Endothelial cell of umbilical vein (primary cell): ENCODE data around the gene OR52K1. TPM values are rescaled to one million over a fixed set of nuclear protein-coding genes. Genes with fewer than 3 reads are reported as not detected.

Experiments used
- BruUV-seq: library from RNA; stranded (reverse); fragments of 400-500 nt; replicated peaks from 2 replicates; lab custom pipeline; 2021; lab: Mats Ljungman, UMichigan
- CTCF ChIA-PET: fragments of 300-600, 350-600 bp; sonication (Branson Sonifier 250); formaldehyde crosslinking; loops from one replicate; lab custom pipeline; 2021; ENCODE audit warnings: antibody characterized with exemption, inconsistent platforms; lab: Charles Lee
- POLR2A ChIA-PET: fragments of 300-600, 350-600 bp; sonication (Branson Sonifier 250); formaldehyde crosslinking; loops from one replicate; lab custom pipeline; 2021; ENCODE audit warnings: antibody characterized with exemption, inconsistent platforms; lab: Charles Lee
- DNase-seq: peaks from one replicate; pipeline ENCODE4 v3.0.0-alpha.2; 2011; ENCODE audit warnings: low read depth, low spot score
- FAIRE-seq: peaks from 2 replicates; lab custom pipeline; 2011; peaks lifted over from hg19 to GRCh38; lab: Jason Lieb, UNC
- H2AFZ ChIP-seq: 2 replicates; pipeline ENCODE4 v1.6.0; 2012; ENCODE audit warnings: low read depth, low read length, control low read depth, inconsistent platforms
- H3K27ac ChIP-seq: 2 replicates; pipeline ENCODE4 v1.5.1; 2011; ENCODE audit warnings: low read depth, mild to moderate bottlenecking, control low read depth, low read length, moderate library complexity; ENCODE audit not compliant: insufficient read depth
- H3K27me3 ChIP-seq, 2 experiments: 2 replicates each; pipeline versions ENCODE4 v1.6.0 to v1.6.1; 2011; ENCODE audit warnings: low read length in 2 of 2, mixed read lengths in 1 of 2; ENCODE audit not compliant: control insufficient read depth in 2 of 2, insufficient read depth in 2 of 2
- H3K36me3 ChIP-seq, 2 experiments: 2 replicates in 1 of 2; 3 replicates in 1 of 2; pipeline ENCODE4 v1.5.1; 2011; ENCODE audit warnings: low read length in 2 of 2, mild to moderate bottlenecking in 1 of 2, moderate library complexity in 1 of 2; ENCODE audit not compliant: control insufficient read depth in 2 of 2, insufficient read depth in 2 of 2; ENCODE audit errors: extremely low read depth in 1 of 2
- H3K4me1 ChIP-seq: 3 replicates; pipeline ENCODE4 v1.5.1; 2011; ENCODE audit warnings: mild to moderate bottlenecking, low read length; ENCODE audit not compliant: control insufficient read depth, insufficient read depth; ENCODE audit errors: extremely low read depth
- H3K4me2 ChIP-seq: 2 replicates; pipeline ENCODE4 v1.6.1; 2011; ENCODE audit warnings: low read length, control low read depth, mixed read lengths; ENCODE audit not compliant: insufficient read depth
- H3K4me3 ChIP-seq, 3 experiments: fragments of 200-600 bp in 1 of 3; sonication (generic), shearing (Covaris generic) in 1 of 3; replicated peaks in 1 of 3; 2 replicates each; pipeline ENCODE4 v1.5.1; 2011 to 2016; ENCODE audit warnings: control low read depth in 3 of 3, low read length in 3 of 3, mild to moderate bottlenecking in 2 of 3, inconsistent platforms in 1 of 3, low read depth in 1 of 3, moderate library complexity in 1 of 3; ENCODE audit not compliant: insufficient read depth in 1 of 3
- H3K79me2 ChIP-seq: 2 replicates; pipeline ENCODE4 v1.6.0; 2012; ENCODE audit warnings: low read length, inconsistent platforms; ENCODE audit not compliant: control insufficient read depth, insufficient read depth
- H3K9ac ChIP-seq: replicated peaks from 2 replicates; pipeline ENCODE3; 2011; ENCODE audit warnings: low read length, control low read depth; ENCODE audit not compliant: insufficient read depth; ENCODE audit errors: extremely low read depth
- H3K9me1 ChIP-seq: replicated peaks from 3 replicates; pipeline ENCODE4 v1.6.0; 2011; ENCODE audit warnings: mild to moderate bottlenecking, low read length; ENCODE audit not compliant: control insufficient read depth, insufficient read depth; ENCODE audit errors: extremely low read depth
- H3K9me3 ChIP-seq: replicated peaks from 2 replicates; pipeline ENCODE4 v1.5.1; 2012; ENCODE audit warnings: low read length, inconsistent platforms; ENCODE audit not compliant: control insufficient read depth, insufficient read depth
- H4K20me1 ChIP-seq: replicated peaks from 2 replicates; pipeline ENCODE3; 2011; ENCODE audit warnings: mild to moderate bottlenecking, low read length; ENCODE audit not compliant: control insufficient read depth, insufficient read depth; ENCODE audit errors: extremely low read depth
- EZH2 ChIP-seq: IDR thresholded peaks from 2 replicates; pipeline ENCODE4 v1.6.1; 2012; ENCODE audit warnings: borderline replicate concordance, low read depth, mild to moderate bottlenecking, moderate library complexity, low read length, inconsistent platforms; ENCODE audit not compliant: severe bottlenecking
- FOS ChIP-seq: IDR thresholded peaks from 2 replicates; pipeline ENCODE4 v1.6.1; 2011; ENCODE audit warnings: mild to moderate bottlenecking, low read length, moderate library complexity, borderline replicate concordance; ENCODE audit not compliant: insufficient read depth
- GATA2 ChIP-seq: IDR thresholded peaks from 2 replicates; pipeline ENCODE4 v1.7.0; 2011; ENCODE audit warnings: low read depth, mild to moderate bottlenecking, moderate library complexity, mixed read lengths, low read length; ENCODE audit not compliant: insufficient read length, insufficient read depth
- JUN ChIP-seq: IDR thresholded peaks from 2 replicates; pipeline ENCODE4 v1.6.1; 2011; ENCODE audit warnings: borderline replicate concordance, low read depth; ENCODE audit not compliant: insufficient read length, insufficient read depth
- MYC ChIP-seq: IDR thresholded peaks from one replicate; pipeline ENCODE4 v1.6.1; 2011; ENCODE audit warnings: mild to moderate bottlenecking, low read depth, low read length
- POLR2A ChIP-seq: IDR thresholded peaks from 2 replicates; pipeline ENCODE4 v1.6.1; 2012; ENCODE audit warnings: low read depth, mild to moderate bottlenecking, control low read depth, low read length
- POLR2AphosphoS5 ChIP-seq: IDR thresholded peaks from 2 replicates; pipeline ENCODE4 v1.6.1; 2012; ENCODE audit warnings: low read depth, mild to moderate bottlenecking, control low read depth, low read length, moderate library complexity; ENCODE audit not compliant: insufficient read depth
- dilution Hi-C: fragments of 300-500 bp; cut with MboI; formaldehyde crosslinking; loops from one replicate; pipeline ENCODE4 v1.15.0; 2019; ENCODE audit warnings: low sequenced_read_pairs; ENCODE audit not compliant: extremely low pct_ligation_motif_present
- intact Hi-C: fragments of 100-400 bp; cut with micrococcal nuclease; formaldehyde crosslinking; loops from one replicate; pipeline ENCODE4 v1.10.0; 2022
- polyA plus RNA-seq, 4 experiments: library from polyadenylated mRNA; depleted of rRNA in 3 of 4; stranded (reverse) in 3 of 4; unstranded in 1 of 4; fragments of >200 nt; gene quantifications; 2 replicates each; pipeline versions ENCODE4 v1.2.1 to v1.2.3, GENCODE V29; 2011 to 2012; ENCODE audit warnings: missing spikeins in 1 of 4
- total RNA-seq: library from RNA; stranded (reverse); gene quantifications from 2 replicates; pipeline ENCODE4 v1.2.3, GENCODE V29; 2021
- TF ChIP-seq, protein P1 (sequence below): IDR thresholded peaks from 2 replicates; pipeline ENCODE4 v1.6.1; 2011; ENCODE audit not compliant: insufficient read depth, insufficient read length
- TF ChIP-seq, protein P2 (sequence below), 2 donors: IDR thresholded peaks; 1 replicate in 1 of 2; 2 replicates in 1 of 2; pipeline ENCODE4 v1.5.1; 2011; ENCODE audit warnings: low read length in 2 of 2, mild to moderate bottlenecking in 2 of 2, moderate library complexity in 2 of 2, control low read depth in 1 of 2, inconsistent platforms in 1 of 2, low read depth in 1 of 2; ENCODE audit not compliant: insufficient read depth in 1 of 2; ENCODE audit errors: extremely low read depth in 1 of 2

OR52K1 gene
- total and polyA plus RNA-seq, 2 donors (not counting 3 experiments of a cell fraction or from before 2014, with no cell fraction given): not detected

DNA sequence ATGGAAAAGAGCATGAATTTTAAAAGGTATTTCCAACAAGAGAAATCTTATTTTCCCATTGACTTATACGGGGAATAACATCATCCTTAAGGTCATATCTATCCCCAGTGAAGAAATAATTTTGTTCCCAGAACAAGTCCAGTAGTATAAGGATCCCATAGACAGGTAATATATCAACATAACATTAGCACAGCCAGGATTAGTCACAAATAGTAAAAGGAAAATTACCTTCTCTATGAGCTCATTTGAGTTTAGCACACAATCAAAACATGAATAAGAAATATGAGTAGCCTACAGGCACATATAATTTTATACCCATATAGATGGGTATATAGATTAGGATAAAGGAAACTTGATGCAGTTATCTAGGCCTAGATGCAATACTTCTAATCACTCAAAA is 2.8 kb upstream of the OR52K1 start:
- Histone ChIP-seq H3K9me1 (no peaks in the 10 kb centered on the region), H3K4me1 (peaks cover 21% of the 10 kb centered on the region), H3K9ac (no peak overlapping the region), H4K20me1 (no peaks in the 10 kb centered on the region), H3K36me3 (no peaks in the 10 kb centered on the region), H3K27me3 (no peaks in the 10 kb centered on the region), H3K9me3 (no peaks in the 10 kb centered on the region), H2AFZ (no peak overlapping the region), H3K27ac (no peak overlapping the region), H3K79me2 (no peaks in the 10 kb centered on the region), H3K4me2 (no peak overlapping the region), H3K4me3 (no peak overlapping the region)
- DNase-seq (no peak), FAIRE-seq (no peak)
- dilution Hi-C loops (no loop called here), intact Hi-C loops (loop anchor here (5.0 kb wide), 1 partner anchor 128 kb away; the partner anchor contains the start of gene TRIM68)
- TF ChIP-seq EZH2 (no peak), POLR2AphosphoS5 (no peak), FOS (no peak), POLR2A (no peak), GATA2 (no peak), MYC (no peak), JUN (no peak)
- TF ChIP-seq, protein P1, sequence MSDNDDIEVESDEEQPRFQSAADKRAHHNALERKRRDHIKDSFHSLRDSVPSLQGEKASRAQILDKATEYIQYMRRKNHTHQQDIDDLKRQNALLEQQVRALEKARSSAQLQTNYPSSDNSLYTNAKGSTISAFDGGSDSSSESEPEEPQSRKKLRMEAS: no peak
- TF ChIP-seq, protein P2, sequence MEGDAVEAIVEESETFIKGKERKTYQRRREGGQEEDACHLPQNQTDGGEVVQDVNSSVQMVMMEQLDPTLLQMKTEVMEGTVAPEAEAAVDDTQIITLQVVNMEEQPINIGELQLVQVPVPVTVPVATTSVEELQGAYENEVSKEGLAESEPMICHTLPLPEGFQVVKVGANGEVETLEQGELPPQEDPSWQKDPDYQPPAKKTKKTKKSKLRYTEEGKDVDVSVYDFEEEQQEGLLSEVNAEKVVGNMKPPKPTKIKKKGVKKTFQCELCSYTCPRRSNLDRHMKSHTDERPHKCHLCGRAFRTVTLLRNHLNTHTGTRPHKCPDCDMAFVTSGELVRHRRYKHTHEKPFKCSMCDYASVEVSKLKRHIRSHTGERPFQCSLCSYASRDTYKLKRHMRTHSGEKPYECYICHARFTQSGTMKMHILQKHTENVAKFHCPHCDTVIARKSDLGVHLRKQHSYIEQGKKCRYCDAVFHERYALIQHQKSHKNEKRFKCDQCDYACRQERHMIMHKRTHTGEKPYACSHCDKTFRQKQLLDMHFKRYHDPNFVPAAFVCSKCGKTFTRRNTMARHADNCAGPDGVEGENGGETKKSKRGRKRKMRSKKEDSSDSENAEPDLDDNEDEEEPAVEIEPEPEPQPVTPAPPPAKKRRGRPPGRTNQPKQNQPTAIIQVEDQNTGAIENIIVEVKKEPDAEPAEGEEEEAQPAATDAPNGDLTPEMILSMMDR (IDR thresholded peaks at IDR 0.05; ENCODE audit: extremely low read depth in 1 of 2, insufficient read depth in 1 of 2, low read depth in 1 of 2, low read length in 2 of 2): no peak
- BruUV-seq: no TSS peak
- CTCF ChIA-PET: interaction anchor here (1.0 kb wide), 1 partner anchor 293 kb away, joined by 3 read pairs; no protein-coding TSS in a partner anchor
- POLR2A ChIA-PET: no interaction called here
